GM23248 (cell line): Measurements from ENCODE around the gene VARS2. TPM values are rescaled to one million over a fixed set of nuclear protein-coding genes. Genes with fewer than 3 reads are reported as not detected.

Experiments used
- DNase-seq: peaks from one replicate; pipeline ENCODE4 v3.0.0-alpha.2; 2015
- H2AFZ ChIP-seq: fragments of 200-600 bp; sonication (generic); 2 replicates; pipeline ENCODE4 v1.6.1; 2016; ENCODE audit warnings: antibody characterized with exemption
- H3F3A ChIP-seq: fragments of 200-600 bp; sonication (generic); 2 replicates; pipeline ENCODE4 v1.6.1; 2016; ENCODE audit warnings: mild to moderate bottlenecking, antibody characterized with exemption, mixed run types; ENCODE audit not compliant: insufficient read depth
- H3K27ac ChIP-seq: fragments of 200-600 bp; sonication (generic); 2 replicates; pipeline ENCODE4 v1.5.1; 2016; ENCODE audit warnings: mild to moderate bottlenecking
- H3K27me3 ChIP-seq: fragments of 200-600 bp; sonication (generic); replicated peaks from 2 replicates; pipeline ENCODE4 v1.6.1; 2016; ENCODE audit warnings: mild to moderate bottlenecking; ENCODE audit not compliant: insufficient read depth
- H3K36me3 ChIP-seq: fragments of 200-600 bp; sonication (generic); 2 replicates; pipeline ENCODE4 v1.6.1; 2016; ENCODE audit warnings: low read depth, mild to moderate bottlenecking
- H3K4me1 ChIP-seq: fragments of 200-600 bp; sonication (generic); 2 replicates; pipeline ENCODE4 v1.6.1; 2016; ENCODE audit warnings: mild to moderate bottlenecking; ENCODE audit not compliant: insufficient read depth
- H3K4me2 ChIP-seq: fragments of 200-600 bp; sonication (generic); one replicate; pipeline ENCODE4 v1.6.1; 2016; ENCODE audit warnings: mild to moderate bottlenecking; ENCODE audit not compliant: unreplicated experiment
- H3K4me3 ChIP-seq: fragments of 200-600 bp; sonication (generic); 2 replicates; pipeline ENCODE4 v1.5.1; 2016; ENCODE audit warnings: mild to moderate bottlenecking
- H3K79me2 ChIP-seq: fragments of 200-600 bp; sonication (generic); 2 replicates; pipeline ENCODE4 v1.6.1; 2016; ENCODE audit warnings: mild to moderate bottlenecking; ENCODE audit not compliant: insufficient read depth
- H3K9ac ChIP-seq: fragments of 200-600 bp; sonication (generic); 2 replicates; pipeline ENCODE4 v1.6.1; 2016; ENCODE audit warnings: mild to moderate bottlenecking
- H3K9me2 ChIP-seq: fragments of 200-600 bp; sonication (generic); 2 replicates; pipeline ENCODE4 v1.6.1; 2016; ENCODE audit warnings: mixed run types, mild to moderate bottlenecking, moderate library complexity; ENCODE audit not compliant: insufficient read depth
- H3K9me3 ChIP-seq: fragments of 200-600 bp; sonication (generic); one replicate; pipeline ENCODE4 v1.6.1; 2017; ENCODE audit warnings: low read depth
- H4K20me1 ChIP-seq: fragments of 200-600 bp; sonication (generic); 2 replicates; pipeline ENCODE4 v1.6.0; 2016; ENCODE audit not compliant: insufficient read depth
- EZH2 ChIP-seq: fragments of 200-600 bp; sonication (generic); IDR thresholded peaks from 2 replicates; pipeline ENCODE4 v1.6.1; 2018; ENCODE audit warnings: antibody characterized with exemption, mild to moderate bottlenecking; ENCODE audit not compliant: insufficient read depth, poor library complexity, severe bottlenecking
- EZH2phosphoT487 ChIP-seq: fragments of 200-600 bp; sonication (generic); IDR thresholded peaks from 2 replicates; pipeline ENCODE4 v1.6.1; 2018; ENCODE audit warnings: antibody characterized with exemption, moderate library complexity, mild to moderate bottlenecking, low read depth; ENCODE audit not compliant: insufficient read depth
- WGBS, 2 experiments: methylation state at CpG; one replicate each; pipeline ENCODE4 v1.1.6; 2015 to 2017; ENCODE audit warnings: low lambda C conversion rate in 2 of 2, low coverage in 1 of 2; ENCODE audit errors: missing lambda C conversion rate in 2 of 2; 5-methylcytosine and 5-hydroxymethylcytosine counted together
- in situ Hi-C: fragments of 300-500 bp; cut with MboI; formaldehyde crosslinking; loops from 2 replicates; pipeline ENCODE4 v1.15.0; 2020
- polyA plus RNA-seq: library from polyadenylated mRNA; unstranded; fragments of >200 nt; fragmentation: Nextera tagmentation; extraction: Ambion mirVana; gene quantifications from 2 replicates; pipeline ENCODE4 v1.2.1, GENCODE V29; 2016
- total RNA-seq: library from RNA; depleted of rRNA; stranded (reverse); fragments of >200 nt; shearing (Covaris generic); gene quantifications from 2 replicates; pipeline ENCODE4 v1.2.3, GENCODE V29; 2014

The VARS2 gene
- total and polyA plus RNA-seq, 2 experiments from 2014 or later, result 9.9 to 20.8 TPM

DNA sequence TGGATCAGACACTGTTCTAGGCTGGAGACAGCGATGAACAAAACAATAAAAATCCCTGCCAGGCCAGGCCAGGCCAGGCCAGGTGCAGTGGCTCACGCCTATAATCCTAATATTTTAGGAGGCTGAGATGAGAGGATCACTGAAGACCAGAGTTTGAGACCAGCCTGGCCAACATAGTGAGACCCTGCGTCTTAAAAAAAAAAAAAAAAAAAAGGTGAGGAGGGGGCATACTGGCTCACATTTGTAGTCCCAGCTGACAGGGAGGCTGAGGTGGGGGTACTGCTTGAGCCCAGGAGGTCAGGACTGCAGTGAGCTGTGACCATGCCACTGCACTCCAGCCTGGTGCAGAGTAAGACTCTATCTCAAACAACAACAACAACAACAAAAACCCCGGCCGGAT, 31.2 kb downstream of the VARS2 start:
- H3K9me2 ChIP-seq, result no peaks in the 10 kb centered on the region
- 79 to 84% methylated on average over 5 of the region's 5 CpGs for WGBS, 2 experiments
- H3K4me3 ChIP-seq, result no peak overlapping the region

DNA sequence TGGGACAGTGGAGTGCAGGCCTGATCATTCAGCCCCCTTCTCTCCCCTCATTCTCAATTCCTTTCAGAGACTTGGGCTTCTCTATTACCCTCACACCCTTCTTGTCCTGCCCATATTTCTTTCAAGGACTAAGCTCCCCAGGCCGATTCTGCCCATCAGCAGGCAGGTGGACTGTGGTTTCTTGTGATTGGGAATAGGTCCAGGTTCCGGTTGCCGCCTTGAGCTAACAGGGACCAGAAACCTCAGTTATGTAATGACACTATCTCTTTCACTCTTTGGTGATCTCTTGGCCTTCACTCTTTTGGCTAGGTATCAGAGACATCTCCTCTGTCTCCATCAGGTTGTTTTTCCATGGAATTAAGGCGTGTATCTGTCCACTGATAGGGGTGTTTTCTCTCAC, 33.2 kb downstream of the VARS2 start:
- Histone ChIP-seq H3K79me2 (no peaks in the 10 kb centered on the region), H3K27me3 (peaks cover 37% of the 10 kb centered on the region), H3K4me2 (no peak overlapping the region), H3K9ac (no peak overlapping the region), H3K4me3 (no peak overlapping the region), H2AFZ (no peak overlapping the region), H3K36me3 (no peaks in the 10 kb centered on the region), H4K20me1 (no peaks in the 10 kb centered on the region), H3F3A (no peaks in the 10 kb centered on the region), H3K4me1 (no peaks in the 10 kb centered on the region; the same call in 1 of the 2 replicates), H3K27ac (no peak overlapping the region), H3K9me3 (no peaks in the 10 kb centered on the region), H3K9me2 (no peaks in the 10 kb centered on the region)
- in situ Hi-C loops, result no loop called here
- 55 to 63% methylated on average over 4 of the region's 4 CpGs for WGBS, 2 experiments
- no peak for TF ChIP-seq EZH2phosphoT487
- no peak for TF ChIP-seq EZH2
- no peak for DNase-seq

More for the DNA sequence above, 31.2 kb downstream of the VARS2 start:
- no peaks in the 10 kb centered on the region for H3K36me3 ChIP-seq
- no peak overlapping the region for H3K4me2 ChIP-seq
- H3K27me3 ChIP-seq, result peaks cover 34% of the 10 kb centered on the region
- TF ChIP-seq EZH2phosphoT487 (no peak), EZH2 (no peak)
- H2AFZ ChIP-seq, result no peak overlapping the region
- in situ Hi-C loops, result no loop called here
- H3F3A ChIP-seq, result no peaks in the 10 kb centered on the region
- no peak for DNase-seq
- no peak overlapping the region for H3K9ac ChIP-seq
- no peaks in the 10 kb centered on the region for H3K79me2 ChIP-seq
- no peaks in the 10 kb centered on the region for H3K9me3 ChIP-seq
- H3K4me1 ChIP-seq, result no peaks in the 10 kb centered on the region; the same call in 1 of the 2 replicates
- no peaks in the 10 kb centered on the region for H4K20me1 ChIP-seq
- H3K27ac ChIP-seq, result no peak overlapping the region

DNA sequence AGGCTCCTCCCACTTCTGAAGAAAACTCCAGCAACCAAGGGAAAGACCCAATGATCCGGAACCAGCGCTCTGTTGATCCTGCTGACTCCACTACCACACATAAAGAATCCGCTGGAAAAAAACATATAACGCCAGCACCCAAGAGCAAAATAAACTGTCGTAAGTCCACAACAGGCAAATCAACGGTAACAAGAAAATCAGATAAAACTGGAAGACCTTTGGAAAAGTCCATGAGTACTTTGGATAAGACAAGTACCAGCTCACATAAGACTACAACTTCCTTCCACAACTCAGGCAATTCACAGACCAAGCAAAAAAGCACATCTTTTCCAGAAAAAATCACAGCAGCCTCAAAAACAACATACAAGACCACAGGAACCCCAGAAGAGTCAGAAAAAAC, 34.8 kb downstream of the VARS2 start:
- Histone ChIP-seq H3F3A (no peaks in the 10 kb centered on the region), H3K79me2 (no peaks in the 10 kb centered on the region), H3K27ac (no peak overlapping the region), H3K27me3 (peaks cover 42% of the 10 kb centered on the region), H2AFZ (no peak overlapping the region), H3K36me3 (no peaks in the 10 kb centered on the region), H4K20me1 (no peaks in the 10 kb centered on the region), H3K4me2 (no peak overlapping the region), H3K4me1 (no peaks in the 10 kb centered on the region), H3K4me3 (no peak overlapping the region), H3K9ac (no peak overlapping the region), H3K9me2 (no peaks in the 10 kb centered on the region), H3K9me3 (no peaks in the 10 kb centered on the region)
- TF ChIP-seq EZH2phosphoT487 (no peak), EZH2 (no peak)
- 80 to 82% methylated on average over 6 of the region's 6 CpGs for WGBS, 2 experiments
- DNase-seq, result no peak
- in situ Hi-C loops, result no loop called here

DNA sequence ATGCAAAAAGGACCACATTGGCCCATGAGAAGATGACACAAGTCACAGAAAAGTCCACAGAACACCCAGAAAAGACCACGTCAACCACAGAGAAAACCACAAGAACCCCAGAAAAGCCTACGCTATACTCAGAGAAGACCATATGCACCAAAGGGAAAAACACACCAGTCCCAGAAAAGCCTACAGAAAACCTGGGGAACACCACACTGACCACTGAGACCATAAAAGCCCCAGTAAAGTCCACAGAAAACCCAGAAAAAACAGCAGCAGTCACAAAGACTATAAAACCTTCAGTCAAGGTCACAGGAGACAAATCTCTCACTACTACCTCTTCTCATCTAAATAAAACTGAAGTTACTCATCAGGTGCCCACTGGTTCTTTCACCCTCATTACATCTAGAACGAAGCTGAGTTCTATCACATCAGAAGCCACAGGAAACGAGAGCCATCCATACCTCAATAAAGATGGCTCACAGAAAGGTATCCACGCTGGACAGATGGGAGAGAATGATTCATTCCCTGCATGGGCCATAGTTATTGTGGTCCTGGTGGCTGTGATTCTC, 38.0 kb downstream of the VARS2 start:
- TF ChIP-seq EZH2 (no peak), EZH2phosphoT487 (no peak)
- Histone ChIP-seq H3F3A (no peaks in the 10 kb centered on the region), H3K9me3 (no peaks in the 10 kb centered on the region), H3K9ac (no peak overlapping the region), H3K36me3 (no peaks in the 10 kb centered on the region), H3K27ac (no peak overlapping the region), H3K4me2 (no peak overlapping the region), H2AFZ (no peak overlapping the region), H3K4me1 (0 out of 2 replicates have a peak, but pooled peaks cover 4% of the 10 kb centered on the region), H3K27me3 (peaks cover 40% of the 10 kb centered on the region), H4K20me1 (no peaks in the 10 kb centered on the region), H3K9me2 (no peaks in the 10 kb centered on the region), H3K4me3 (no peak overlapping the region), H3K79me2 (no peaks in the 10 kb centered on the region)
- in situ Hi-C loops, result no loop called here
- 53 to 59% methylated on average over 5 of the region's 5 CpGs for WGBS, 2 experiments
- DNase-seq, result no peak
